ENCODE results near the gene POLR2L.
A peak's percentile ranks its signal among the peaks of the same experiment; 100 is the strongest.

The POLR2L gene

GRCh38 chr11:837189-837989, 4.9 kb downstream of the POLR2L start:
- no peak for DNase-seq

DNA sequence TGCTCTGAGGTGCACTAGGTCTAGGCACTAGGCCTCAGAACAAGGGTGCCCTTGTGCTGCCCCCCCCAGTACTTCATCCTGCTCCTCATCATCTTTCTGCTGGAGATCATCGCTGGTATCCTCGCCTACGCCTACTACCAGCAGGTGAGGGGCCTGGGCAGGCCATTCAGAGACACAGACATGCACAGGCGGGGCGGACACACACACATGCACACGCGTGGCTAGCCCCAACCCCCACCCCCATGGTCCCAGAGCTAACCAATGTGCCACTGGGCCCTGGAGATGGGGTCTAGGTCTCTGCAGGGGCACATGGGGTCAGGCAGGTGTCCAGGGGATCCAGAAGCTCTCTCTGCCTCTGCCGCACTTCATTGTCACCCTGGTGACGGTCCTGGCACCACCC, 5.6 kb downstream of the POLR2L start:
- no peak for DNase-seq

DNA sequence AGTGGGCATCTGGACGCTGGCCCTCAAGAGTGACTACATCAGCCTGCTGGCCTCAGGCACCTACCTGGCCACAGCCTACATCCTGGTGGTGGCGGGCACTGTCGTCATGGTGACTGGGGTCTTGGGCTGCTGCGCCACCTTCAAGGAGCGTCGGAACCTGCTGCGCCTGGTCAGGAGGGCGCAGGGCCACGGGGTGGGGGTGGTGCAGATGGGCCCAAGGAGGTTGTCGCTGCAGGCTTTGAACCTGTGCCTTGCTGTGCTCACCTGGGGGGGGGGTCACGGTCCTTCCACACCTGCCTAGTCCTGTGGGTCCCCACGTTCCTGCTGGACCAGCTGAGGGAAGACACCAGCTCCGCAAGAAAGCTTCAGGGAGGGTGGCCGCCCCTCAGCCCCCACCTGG, 6.1 kb downstream of the POLR2L start:
- no peak for DNase-seq

GRCh38 chr11:834371-835316, 7.7 kb downstream of the POLR2L start:
- DNase-seq: no peak

DNA sequence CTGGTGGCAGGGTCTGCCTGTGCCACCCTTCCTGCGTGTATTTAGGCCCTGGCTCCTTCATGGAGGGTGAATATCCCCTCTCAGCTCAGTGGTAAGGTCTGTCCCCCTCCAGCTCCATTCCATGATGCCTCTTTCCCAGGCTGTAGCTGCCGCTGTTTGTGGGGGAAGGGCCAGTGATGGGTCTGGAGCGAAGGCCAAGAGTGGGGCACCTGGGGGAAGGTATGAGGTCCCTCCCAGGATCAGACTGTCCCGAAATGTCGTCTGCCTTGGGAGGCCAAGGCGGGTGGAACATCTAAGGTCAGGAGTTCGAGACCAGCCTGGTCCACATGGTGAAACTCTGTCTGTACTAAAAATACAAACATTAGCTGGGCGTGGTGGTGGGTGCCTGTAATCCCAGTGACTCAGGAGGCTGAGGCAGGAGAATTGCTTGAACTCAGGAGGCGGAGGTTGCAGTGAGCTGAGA, 8.4 kb downstream of the POLR2L start:
- no peak for DNase-seq

- peak; percentile 48 for DNase-seq
These were observed 9.1 kb downstream of the POLR2L start for GRCh38 chr11:833114-833791.

DNA sequence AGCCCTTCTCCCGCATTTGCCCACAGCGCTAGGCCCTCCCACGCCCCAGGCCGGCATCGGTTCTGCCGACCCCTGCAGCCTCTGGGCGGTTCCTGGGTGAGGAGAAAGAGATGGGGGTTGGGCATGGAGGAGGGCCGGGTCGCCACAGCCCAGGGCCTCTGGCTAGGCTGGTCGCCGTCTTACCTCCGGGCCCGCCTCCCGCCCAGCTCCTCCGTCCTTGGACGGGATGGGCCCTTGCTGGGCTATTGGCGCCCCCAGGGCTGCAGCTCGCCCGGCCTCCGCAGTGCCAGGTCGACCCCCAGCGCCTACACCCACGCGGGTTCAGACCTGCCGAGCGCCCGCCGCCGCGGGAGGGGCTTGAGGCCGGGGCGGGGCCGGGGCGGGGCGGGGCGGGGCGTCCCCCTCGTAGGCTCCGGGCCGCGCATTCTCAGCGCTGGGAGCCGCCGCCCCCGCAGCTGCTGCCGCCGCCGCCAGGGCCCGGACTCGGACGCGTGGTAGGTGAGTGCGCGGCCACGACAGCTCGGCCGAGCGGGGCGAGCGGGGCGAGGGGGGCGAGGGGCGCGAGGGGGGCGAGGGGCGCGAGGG, 9.7 kb downstream of the POLR2L start, which contains the start of gene CD151:
TSS of gene CD151 (plus strand) at position 424 of the 585 bp plus-strand sequence. CDS start 3,118 bp downstream, outside the sequence.
- DNase-seq: peak; percentile 57

- DNase-seq: no peak
These were observed 10.3 kb downstream of the POLR2L start for GRCh38 chr11:831961-832528.

- DNase-seq: no peak
These were observed 11.0 kb downstream of the POLR2L start for GRCh38 chr11:831118-831864.

- DNase-seq: peak; percentile 71
These were observed 11.8 kb downstream of the POLR2L start for GRCh38 chr11:830295-831117.

GRCh38 chr11:829847-830294, 12.5 kb downstream of the POLR2L start:
- no peak for DNase-seq

DNA sequence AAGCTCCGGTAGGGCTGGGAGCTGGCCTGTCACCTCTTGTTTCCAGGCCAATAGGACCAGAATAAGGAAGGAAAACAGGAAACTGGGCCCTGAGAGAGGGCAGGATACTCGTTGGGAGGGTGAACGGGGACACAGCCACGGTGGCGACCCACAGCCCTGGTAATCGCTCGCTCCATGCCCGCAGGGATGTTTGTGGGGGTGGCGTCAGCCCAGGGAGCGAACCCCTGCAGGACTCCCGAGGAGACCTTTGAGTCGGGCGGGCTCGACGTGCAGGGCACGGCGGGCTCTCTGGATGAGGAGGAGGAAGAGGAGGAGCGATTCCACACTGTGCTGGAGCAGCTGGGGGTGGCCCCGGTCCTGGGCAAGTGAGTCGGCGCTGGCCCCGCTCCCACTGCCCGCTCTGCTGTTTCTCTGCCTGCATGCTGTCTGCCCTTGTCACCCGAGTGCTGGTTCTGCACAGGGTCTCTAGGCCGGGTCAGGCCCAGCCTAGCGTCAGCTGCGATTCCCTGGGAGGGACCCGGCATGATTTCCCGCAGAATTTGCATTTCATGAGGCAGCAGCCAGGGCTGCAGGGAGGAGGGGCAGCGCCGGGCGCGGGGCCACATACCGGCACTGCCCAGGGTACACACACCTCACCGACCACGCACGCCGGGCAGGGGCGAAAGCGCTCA, 13.0 kb downstream of the POLR2L start:
- no peak for DNase-seq

DNA sequence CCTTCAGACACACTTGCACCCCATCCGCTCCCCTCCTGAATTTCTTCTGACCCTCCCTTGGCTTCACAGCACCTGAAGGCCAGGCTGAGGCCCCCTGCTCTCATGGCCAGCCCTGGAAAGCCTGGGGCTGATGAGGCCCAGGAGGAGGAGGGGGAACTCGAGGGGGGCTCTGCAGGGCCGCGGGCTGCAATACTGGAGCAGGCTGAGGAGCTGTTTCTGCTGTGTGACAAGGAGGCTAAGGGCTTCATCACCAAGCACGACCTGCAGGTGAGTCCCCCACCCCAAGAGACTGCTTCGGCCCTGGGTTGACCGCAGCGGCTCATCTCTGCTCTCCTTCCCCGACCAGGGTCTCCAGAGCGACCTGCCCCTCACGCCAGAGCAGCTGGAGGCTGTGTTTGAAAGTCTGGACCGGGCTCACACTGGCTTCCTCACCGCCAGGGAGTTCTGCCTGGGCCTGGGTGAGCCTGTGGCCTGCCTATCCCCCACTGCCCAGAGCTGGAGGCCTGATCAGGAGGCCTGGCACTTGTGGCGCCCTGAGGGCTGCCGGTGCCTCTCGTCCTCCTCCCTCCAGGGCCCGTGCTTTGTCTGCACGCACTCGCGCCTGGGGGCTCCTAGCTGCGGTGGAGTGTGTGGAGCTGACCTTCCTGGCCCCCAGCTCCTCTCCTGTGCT, 13.7 kb downstream of the POLR2L start:
- no peak for DNase-seq

GRCh38 chr11:827897-828192, 14.5 kb downstream of the POLR2L start, which contains the start of gene CRACR2B:
Gene CRACR2B (plus strand): TSS chr11:827919. CDS start chr11:828608, 689 bp downstream.
- no peak for DNase-seq

DNA sequence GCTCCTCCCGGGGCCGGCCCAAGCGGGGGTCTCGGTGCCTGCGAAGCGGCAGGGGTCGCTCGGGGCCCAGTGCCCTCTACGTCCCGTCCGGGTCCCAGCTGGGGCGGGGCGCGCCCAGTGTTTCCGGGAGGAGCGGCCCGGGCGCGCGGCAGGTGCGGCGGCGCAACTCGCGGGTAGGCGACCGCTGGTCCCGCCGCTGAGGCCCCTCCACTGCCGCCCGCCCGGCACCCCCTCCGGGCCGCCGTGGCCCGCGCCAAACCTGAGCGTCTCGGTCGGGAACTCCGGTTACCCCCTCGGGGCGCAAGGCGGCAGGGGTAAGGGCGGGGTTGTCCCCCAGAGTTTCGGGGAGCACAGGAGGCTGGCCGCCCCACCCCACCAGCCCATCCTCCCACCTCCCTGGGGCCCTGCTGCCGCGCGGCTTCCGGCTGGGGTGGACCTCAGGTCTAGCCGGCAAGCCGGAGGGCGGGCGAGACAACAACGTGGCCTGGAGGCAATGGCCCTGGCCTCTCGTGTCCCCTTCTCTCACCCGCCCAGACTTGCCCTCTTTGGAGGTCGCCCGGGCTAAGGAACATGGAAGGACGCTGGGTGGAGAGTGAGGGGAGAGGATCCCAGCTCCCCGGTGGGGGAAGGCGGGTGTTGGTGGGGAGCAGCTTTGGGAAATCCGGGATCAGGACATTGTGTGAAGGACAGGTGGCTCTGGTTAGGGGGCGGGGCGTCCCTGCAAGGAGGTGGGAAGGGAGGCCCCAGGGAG, 15.0 kb downstream of the POLR2L start:
- no peak for DNase-seq

- DNase-seq: no peak
These were observed 15.5 kb downstream of the POLR2L start for GRCh38 chr11:826836-827145.

- no peak for DNase-seq
These were observed 16.1 kb downstream of the POLR2L start for GRCh38 chr11:826227-826621.

GRCh38 chr11:825366-826226, 16.7 kb downstream of the POLR2L start:
- no peak for DNase-seq

Measured in activated CD8-positive, alpha-beta memory T cell treated with anti-CD3 and anti-CD28 coated beads, Interleukin-2, amount 50 U/mL, for 4 hours (primary cell).